CD4-positive, alpha-beta T cell treated with Interleukin-17A for 4 hours (primary cell): Measurements from ENCODE around the gene ALLC.

ENCODE experiments used
- DNase-seq: peaks from one replicate; pipeline ENCODE4 v3.0.0-alpha.2; 2020; ENCODE audit warnings: mixed read lengths

ALLC gene

DNA sequence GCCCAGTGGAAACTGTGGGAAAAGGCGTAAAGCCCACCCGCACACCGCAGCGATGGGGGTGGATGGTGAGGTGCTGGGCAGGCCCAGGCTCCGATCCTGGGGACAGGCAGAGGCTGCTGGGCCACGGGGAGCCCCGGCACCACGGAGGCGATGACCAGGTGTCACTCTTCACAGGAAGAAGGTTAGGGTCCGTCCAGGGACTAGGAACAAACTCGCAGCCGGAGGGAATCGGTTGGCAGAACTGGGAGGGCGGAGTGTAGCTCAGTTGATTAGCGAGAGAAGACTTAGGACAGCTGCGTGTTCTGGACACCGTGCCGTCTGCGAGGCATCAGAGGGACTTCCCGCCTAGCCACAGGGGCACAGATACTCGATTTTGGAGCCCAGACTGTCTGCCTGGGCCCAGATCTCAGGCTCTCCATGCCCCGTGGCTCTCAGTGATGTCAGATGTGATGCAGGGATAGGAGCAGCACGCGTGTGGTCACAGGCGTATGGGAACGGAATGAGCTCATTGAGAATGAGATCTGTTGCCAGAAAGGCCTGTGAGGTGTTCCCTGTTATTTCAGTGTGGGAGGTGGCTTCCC is 16.1 kb upstream of the ALLC start:
- DNase-seq: no peak

DNA sequence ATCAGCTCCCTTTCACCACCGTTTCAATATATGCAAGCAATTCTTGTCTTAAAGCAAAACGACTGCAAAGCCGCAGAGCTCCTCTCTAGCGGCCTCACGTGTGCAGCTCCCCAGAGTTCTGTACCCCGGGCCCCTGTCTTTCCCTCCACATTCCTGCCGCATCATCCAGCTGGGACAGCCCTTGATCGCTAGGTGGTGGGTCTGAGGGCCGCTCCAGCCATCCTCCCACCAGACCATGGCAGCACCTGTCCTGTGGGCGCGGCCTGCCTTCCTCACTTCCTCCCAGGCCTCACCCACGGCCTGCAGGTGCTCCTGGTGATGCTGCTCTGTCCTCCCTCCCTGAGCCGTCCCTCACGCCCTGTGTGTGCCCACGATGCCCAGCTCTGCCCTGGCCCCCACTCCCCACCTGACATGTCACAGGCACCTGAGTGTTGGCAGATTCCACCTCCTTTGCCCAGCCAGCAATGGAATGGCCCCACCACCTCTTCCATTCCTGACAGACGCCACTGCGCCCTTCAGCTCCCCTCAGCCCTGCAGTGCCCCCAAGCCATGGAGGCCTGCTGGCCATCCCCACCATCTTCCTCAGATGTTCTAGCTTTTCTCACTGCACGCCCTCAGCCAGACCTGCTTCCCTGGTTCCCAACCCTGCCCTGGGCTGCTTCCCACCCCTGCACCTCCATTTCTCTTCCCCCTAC is 15.3 kb upstream of the ALLC start:
- no peak for DNase-seq

DNA sequence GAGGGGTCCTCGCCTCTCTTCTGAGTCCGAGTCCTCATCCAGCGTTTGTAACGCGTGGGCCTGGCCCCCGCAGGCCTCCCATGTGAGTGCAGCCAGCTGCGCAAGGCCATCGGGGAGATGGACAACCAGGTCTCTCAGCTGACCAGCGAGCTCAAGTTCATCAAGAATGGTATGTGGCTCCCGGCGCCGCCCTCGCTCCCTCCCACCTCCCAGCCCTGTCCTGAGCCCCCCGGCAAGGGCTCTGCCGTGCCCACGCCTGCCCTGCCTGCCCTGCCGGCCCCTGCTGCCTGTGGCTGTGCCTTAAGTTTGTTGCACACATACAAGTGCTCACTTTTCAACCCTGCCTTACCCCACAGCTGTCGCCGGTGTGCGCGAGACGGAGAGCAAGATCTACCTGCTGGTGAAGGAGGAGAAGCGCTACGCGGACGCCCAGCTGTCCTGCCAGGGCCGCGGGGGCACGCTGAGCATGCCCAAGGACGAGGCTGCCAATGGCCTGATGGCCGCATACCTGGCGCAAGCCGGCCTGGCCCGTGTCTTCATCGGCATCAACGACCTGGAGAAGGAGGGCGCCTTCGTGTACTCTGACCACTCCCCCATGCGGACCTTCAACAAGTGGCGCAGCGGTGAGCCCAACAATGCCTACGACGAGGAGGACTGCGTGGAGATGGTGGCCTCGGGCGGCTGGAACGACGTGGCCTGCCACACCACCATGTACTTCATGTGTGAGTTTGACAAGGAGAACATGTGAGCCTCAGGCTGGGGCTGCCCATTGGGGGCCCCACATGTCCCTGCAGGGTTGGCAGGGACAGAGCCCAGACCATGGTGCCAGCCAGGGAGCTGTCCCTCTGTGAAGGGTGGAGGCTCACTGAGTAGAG is 14.4 kb upstream of the ALLC start:
- no peak for DNase-seq

DNA sequence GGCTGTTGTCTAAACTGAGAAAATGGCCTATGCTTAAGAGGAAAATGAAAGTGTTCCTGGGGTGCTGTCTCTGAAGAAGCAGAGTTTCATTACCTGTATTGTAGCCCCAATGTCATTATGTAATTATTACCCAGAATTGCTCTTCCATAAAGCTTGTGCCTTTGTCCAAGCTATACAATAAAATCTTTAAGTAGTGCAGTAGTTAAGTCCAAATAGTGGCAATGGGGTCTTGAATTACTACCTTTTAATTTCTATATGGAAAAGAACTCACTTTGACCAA is 13.8 kb upstream of the ALLC start:
- DNase-seq: no peak

- no peak for DNase-seq
Observed at GRCh38 chr2:3644891-3645605, 13.0 kb upstream of the ALLC start.

GRCh38 chr2:3645745-3646389 is 12.1 kb upstream of the ALLC start:
- no peak for DNase-seq

- DNase-seq: no peak
Observed at GRCh38 chr2:3646446-3646845, 11.6 kb upstream of the ALLC start.

DNA sequence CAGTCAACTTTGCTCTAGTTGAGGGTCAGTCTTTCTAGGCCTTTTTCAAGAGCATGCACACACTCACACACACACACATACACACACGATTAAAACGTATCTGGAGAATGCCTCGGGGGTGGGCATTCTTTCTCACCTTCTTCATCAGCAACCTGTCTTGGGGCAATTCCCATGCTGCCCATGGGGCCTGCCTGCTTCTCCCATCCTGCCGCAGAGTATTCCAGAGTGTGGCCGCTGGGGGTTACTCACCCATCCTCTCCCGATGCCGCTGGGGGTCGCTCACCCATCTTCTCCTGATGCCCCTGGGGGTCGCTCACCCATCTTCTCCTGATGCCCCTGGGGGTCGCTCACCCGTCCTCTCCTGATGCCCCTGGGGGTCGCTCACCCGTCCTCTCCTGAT is 10.8 kb upstream of the ALLC start:
- no peak for DNase-seq

DNA sequence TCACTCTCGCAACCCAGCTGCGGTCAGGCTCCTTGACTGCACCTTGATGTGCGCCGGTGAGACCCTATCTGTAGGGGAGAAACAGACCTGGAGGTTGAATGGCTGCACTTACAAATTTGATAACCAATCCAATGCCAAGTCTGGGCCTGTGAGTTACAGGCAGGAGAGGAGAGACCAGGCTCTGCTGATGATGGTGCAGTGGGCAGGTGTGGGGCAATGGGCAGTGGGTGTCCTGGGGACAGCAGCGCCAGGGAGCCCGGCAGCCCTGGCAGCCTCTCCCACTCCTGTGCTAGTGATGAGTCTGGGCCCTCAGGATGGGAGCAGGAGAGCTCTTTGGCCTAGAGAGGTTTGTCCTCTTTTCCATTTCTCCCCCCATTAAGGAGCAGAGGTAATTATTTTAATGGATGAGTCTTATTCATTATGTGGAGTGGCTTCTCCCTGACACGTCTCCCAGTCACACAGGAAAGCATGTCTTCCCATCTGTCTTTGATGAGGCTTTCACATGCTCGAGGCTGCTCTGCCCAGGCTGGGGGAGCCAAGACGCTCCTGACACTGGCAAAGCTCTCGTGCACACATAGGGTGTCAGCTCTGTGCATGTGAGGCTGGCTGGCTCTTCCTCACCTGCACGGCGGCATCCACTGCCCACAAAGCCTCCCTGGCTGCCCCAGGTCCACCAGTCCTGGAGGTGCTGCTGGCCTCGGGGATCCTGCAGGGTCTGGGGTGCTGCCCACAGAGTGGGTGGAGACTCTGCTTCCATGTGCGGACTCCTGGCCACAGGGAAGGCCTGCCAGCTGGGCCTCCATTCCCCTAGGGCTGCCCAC is 10.0 kb upstream of the ALLC start:
- no peak for DNase-seq

- DNase-seq: no peak
Observed at GRCh38 chr2:3648652-3649177, 9.3 kb upstream of the ALLC start.

DNA sequence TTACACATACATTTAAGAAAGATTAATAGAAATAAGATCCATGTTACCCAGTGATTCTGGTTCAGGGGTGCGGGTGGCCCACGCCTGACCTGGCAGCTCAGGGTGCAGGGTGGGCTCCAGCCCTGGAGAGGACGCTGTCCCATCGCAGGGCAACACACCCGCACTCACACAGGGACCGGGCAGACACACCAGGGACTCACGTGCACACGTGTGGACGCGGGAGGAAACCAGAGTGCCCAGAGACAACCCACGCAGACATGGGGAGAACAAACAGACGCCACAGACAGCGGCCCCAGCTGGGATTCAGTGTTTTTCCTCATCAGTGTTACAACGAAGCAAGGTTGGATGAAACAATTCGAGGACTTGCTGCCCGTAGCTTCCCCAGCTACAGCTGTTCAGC is 8.4 kb upstream of the ALLC start:
- no peak for DNase-seq

- no peak for DNase-seq
Observed at GRCh38 chr2:3650140-3650920, 7.7 kb upstream of the ALLC start.

DNA sequence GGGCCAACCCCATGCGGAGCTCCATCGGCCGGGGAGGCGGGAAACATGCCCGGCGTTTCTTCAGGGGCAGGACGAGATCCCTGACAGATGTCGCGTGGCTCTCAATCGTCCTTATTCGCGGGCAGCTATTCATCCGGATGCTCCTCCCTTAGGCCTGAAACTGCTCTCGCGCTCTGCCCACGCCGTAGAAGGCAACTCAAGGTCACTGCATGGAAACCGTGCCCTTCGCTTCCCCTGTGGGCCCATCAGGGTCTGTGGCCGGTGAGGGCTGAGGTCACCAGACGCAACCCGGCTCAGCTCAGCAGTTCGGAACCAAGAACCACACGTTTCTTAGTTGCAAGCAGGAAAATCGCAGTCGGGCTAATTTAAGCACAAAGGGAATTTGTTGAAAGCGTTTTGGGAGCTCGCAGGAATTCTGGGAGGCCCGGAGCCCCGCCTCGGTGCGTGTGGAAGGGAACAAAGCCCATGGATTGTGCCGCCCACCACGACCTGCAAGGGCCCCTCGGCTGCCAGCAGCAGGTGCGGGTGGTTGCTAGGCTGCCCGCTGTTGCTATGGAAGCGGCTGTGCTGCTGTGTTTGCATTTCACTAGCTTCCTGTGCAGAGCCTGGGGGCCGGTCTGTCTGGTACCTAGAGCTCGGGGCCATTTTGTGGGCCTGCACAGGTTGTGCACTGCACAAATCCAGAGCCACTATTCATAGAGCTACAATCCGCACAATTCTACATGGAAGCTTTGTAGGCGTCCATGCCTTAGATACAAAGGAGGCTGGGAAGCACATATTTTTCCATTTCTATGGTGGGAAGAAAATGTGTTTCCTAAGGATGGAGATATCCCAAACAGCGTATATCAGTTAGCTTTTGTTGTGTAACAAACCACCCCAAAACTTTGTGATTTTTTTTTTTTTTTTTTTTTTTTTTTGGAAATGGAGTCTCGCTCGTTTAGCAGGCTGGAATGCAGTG is 6.0 kb upstream of the ALLC start:
- DNase-seq: peak; percentile 75

- no peak for DNase-seq
Observed at GRCh38 chr2:3652896-3653625, 4.9 kb upstream of the ALLC start.

GRCh38 chr2:3654011-3654410 is 4.0 kb upstream of the ALLC start:
- DNase-seq: no peak

GRCh38 chr2:3654531-3655225 is 3.3 kb upstream of the ALLC start:
- DNase-seq: no peak

DNA sequence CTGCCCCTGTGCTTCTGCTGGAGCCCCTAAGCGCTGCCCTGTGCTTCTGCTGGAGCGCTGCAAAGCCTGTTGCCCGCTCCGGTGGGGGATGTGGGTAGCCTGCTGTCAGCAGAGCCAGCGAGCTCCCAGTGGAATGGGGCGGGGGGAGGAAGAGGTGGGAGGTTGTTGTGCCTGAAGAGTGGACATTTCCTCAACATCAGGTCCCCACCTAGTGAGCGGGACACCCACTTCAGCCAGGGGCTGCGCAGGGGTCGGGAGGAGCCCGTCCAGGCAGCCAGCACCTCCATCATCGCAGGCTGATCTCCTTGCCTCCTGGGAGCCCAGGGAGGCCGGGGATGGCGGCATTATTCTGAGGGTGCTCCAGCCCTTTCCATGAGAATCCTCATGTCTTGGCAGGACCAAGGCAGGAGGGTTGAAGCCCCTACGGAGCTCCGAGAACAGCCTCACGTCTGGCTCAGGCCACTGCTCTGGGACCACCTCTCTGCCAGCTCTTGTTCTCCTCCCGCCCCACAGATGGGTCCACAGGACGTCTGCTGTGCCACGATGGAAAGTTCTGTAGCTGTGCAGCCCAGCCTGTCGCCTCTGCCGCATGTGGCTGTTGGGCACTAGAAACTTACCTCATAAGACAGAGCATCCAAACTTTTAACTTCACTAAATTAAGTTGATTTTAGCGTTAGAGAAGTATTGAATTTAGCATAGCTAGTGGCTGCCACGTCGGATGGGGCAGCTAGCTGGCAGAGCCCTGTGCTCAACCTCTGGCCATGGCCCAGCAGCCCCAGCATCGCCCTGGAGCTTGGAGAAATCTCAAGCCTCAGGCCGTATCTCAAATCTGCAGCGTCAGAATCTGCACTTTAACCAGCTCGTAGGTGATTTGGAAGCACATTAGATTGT is 1.9 kb upstream of the ALLC start:
- DNase-seq: no peak
